Loucy (cell line): ENCODE data around the gene SLFN12L.

Source experiments
- EZH2phosphoT487 ChIP-seq: fragments of 200-600 bp; IDR thresholded peaks from 2 replicates; pipeline ENCODE4 v1.6.1; 2018; ENCODE audit warnings: antibody characterized with exemption, mild to moderate bottlenecking, moderate library complexity, borderline replicate concordance
- TF ChIP-seq, protein P1 (sequence below): fragments of 200-600 bp; sonication (generic); conservative IDR thresholded peaks from 2 replicates; pipeline ENCODE4 v1.5.1; 2014; ENCODE audit warnings: mild to moderate bottlenecking, antibody characterized with exemption, low read length

DNA sequence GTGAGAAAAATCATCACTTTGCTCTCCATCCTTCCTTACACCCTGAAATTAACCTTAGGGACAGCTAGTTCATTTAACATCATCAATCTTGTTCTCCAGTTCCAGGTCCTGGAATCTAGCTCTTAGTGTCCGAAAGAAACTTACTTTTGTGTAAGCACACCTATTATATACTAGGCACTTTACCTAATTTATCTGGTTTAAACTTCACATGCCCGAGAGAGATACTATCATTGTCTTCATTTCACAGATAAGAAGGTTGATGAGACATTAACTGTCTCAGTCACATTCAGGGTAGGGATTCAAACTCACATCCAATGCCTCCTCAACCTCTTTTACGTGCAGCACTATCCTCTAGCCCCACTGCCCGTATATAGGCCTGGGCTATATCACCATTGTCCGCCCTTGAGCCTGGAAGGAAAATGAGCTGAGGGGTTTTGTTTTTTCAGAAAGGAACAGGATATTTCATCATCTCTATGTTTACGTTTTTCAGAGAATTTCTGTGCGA is 49.1 kb upstream of the SLFN12L start:
- TF ChIP-seq, protein P1, sequence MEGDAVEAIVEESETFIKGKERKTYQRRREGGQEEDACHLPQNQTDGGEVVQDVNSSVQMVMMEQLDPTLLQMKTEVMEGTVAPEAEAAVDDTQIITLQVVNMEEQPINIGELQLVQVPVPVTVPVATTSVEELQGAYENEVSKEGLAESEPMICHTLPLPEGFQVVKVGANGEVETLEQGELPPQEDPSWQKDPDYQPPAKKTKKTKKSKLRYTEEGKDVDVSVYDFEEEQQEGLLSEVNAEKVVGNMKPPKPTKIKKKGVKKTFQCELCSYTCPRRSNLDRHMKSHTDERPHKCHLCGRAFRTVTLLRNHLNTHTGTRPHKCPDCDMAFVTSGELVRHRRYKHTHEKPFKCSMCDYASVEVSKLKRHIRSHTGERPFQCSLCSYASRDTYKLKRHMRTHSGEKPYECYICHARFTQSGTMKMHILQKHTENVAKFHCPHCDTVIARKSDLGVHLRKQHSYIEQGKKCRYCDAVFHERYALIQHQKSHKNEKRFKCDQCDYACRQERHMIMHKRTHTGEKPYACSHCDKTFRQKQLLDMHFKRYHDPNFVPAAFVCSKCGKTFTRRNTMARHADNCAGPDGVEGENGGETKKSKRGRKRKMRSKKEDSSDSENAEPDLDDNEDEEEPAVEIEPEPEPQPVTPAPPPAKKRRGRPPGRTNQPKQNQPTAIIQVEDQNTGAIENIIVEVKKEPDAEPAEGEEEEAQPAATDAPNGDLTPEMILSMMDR, result no peak
- no peak for TF ChIP-seq EZH2phosphoT487
